ENCODE measurements around the gene SMAD1. TPM values are rescaled to one million over a fixed set of nuclear protein-coding genes. Genes with fewer than 3 reads are reported as not detected.

The SMAD1 gene
- 10 to 100 TPM; 38.6 to 53.6 (median 52.0) TPM for polyA plus RNA-seq (ENCODE audit: insufficient read depth in 1 of 5, insufficient read length in 5 of 5, low replicate concordance in 1 of 5)
- long read RNA-seq, donor 1, partial matches to known transcripts, result 15 of 24 reads
- long read RNA-seq, donor 1, other reads (novel, unspliced or antisense), result 5 of 24 reads
- long read RNA-seq, donor 2, partial matches to known transcripts, result 8 of 12 reads
- long read RNA-seq, donor 2, other reads (novel, unspliced or antisense), result 0 of 12 reads
- long read RNA-seq, donor 3, transcript SMAD1-201 (7 exons, 1,966 nt), result major isoform, 5 of 22 reads
- long read RNA-seq, donor 3, partial matches to known transcripts, result 16 of 22 reads
- long read RNA-seq, donor 3, other reads (novel, unspliced or antisense), result 0 of 22 reads
- long read RNA-seq, donor 4, partial matches to known transcripts, result 13 of 20 reads
- long read RNA-seq, donor 4, other reads (novel, unspliced or antisense), result 0 of 20 reads
- long read RNA-seq, donor 5, partial matches to known transcripts, result 14 of 20 reads
- long read RNA-seq, donor 5, other reads (novel, unspliced or antisense), result 0 of 20 reads
- long read RNA-seq, donor 6, transcript SMAD1-201 (7 exons, 1,966 nt), result major isoform, 11 of 15 reads
- long read RNA-seq, donor 6, partial matches to known transcripts, result 0 of 15 reads
- long read RNA-seq, donor 6, other reads (novel, unspliced or antisense), result 0 of 15 reads
- long read RNA-seq, donor 7, partial matches to known transcripts, result 0 of 1 reads
- long read RNA-seq, donor 7, other reads (novel, unspliced or antisense), result 0 of 1 reads
- long read RNA-seq, donor 8, partial matches to known transcripts, result 0 of 3 reads
- long read RNA-seq, donor 8, other reads (novel, unspliced or antisense), result 0 of 3 reads

- DNase-seq, result peak; percentile 79 to 81
Observed at GRCh38 chr4:145481164-145481941, at the start of gene SMAD1. Gene SMAD1 (plus strand): TSS chr4:145481853. CDS start chr4:145514614, 32,761 bp downstream.

GRCh38 chr4:145433684-145434083 is 48.0 kb upstream of the SMAD1 start:
- no peak for DNase-seq

GRCh38 chr4:145435646-145436045 is 46.0 kb upstream of the SMAD1 start:
- DNase-seq, result no peak

- no peak for DNase-seq
Observed at GRCh38 chr4:145436114-145436513, 45.5 kb upstream of the SMAD1 start.

GRCh38 chr4:145436796-145437195 is 44.9 kb upstream of the SMAD1 start:
- peak in 1 of 2 donors; percentile 2 for DNase-seq

GRCh38 chr4:145437466-145437865 is 44.2 kb upstream of the SMAD1 start:
- DNase-seq, result no peak

GRCh38 chr4:145438298-145438697 is 43.4 kb upstream of the SMAD1 start:
- DNase-seq, result no peak

- DNase-seq, result no peak
Observed at GRCh38 chr4:145440292-145441007, 41.2 kb upstream of the SMAD1 start.

- DNase-seq, result no peak
Observed at GRCh38 chr4:145446184-145446583, 35.5 kb upstream of the SMAD1 start.

GRCh38 chr4:145451895-145452294 is 29.8 kb upstream of the SMAD1 start:
- DNase-seq, result no peak

- no peak for DNase-seq
Observed at GRCh38 chr4:145452447-145453162, 29.0 kb upstream of the SMAD1 start.

- DNase-seq, result no peak
Observed at GRCh38 chr4:145453163-145453520, 28.5 kb upstream of the SMAD1 start.

GRCh38 chr4:145473203-145473602 is 8.4 kb upstream of the SMAD1 start:
- DNase-seq, result no peak

- no peak for DNase-seq
Observed at GRCh38 chr4:145480257-145480656, 1.4 kb upstream of the SMAD1 start.

GRCh38 chr4:145481942-145482208 is 222 bp downstream of the SMAD1 start:
- no peak for DNase-seq

GRCh38 chr4:145482209-145483037 is 770 bp downstream of the SMAD1 start:
- peak; percentile 76 for DNase-seq

GRCh38 chr4:145483514-145483913 is 1.9 kb downstream of the SMAD1 start:
- no peak for DNase-seq

GRCh38 chr4:145484225-145484846 is 2.7 kb downstream of the SMAD1 start:
- no peak for DNase-seq

GRCh38 chr4:145485120-145485519 is 3.5 kb downstream of the SMAD1 start:
- DNase-seq, result no peak

- DNase-seq, result no peak
Observed at GRCh38 chr4:145486603-145487002, 5.0 kb downstream of the SMAD1 start.

All from right lung (tissue), 10 donors.